GM12878 (cell line): ENCODE results near the gene ITGB2. TPM values are rescaled to one million over a fixed set of nuclear protein-coding genes. Genes with fewer than 3 reads are reported as not detected.

Experiments
- CUX1 ChIP-seq: IDR thresholded peaks from 2 replicates; pipeline ENCODE4 v1.6.1; 2012; ENCODE audit warnings: improper control_type of control experiment, low read depth, low read length; ENCODE audit not compliant: insufficient replicate concordance
- ZBTB4 ChIP-seq: fragments of 450-650 bp; formaldehyde crosslinking; IDR thresholded peaks from 2 replicates; pipeline ENCODE4 v1.4.0; 2022; ENCODE audit warnings: mild to moderate bottlenecking, moderate library complexity
- polyA plus RNA-seq, 11 experiments: library from polyadenylated mRNA; depleted of rRNA in 4 of 11; unstranded in 6 of 11; stranded (reverse) in 5 of 11; fragments of >200 nt; fragmentation: Nextera tagmentation in 4 of 11; fragmentation: Illumina TruSeq in 1 of 11; extraction: Ambion mirVana in 4 of 11; extraction: Trizol in 1 of 11; gene quantifications; 1 replicate in 1 of 11; 2 replicates in 10 of 11; pipeline versions ENCODE4 v1.2.1 to v1.2.3, GENCODE V29; 2011 to 2016; ENCODE audit warnings: inconsistent platforms in 2 of 11, missing spikeins in 2 of 11, low read depth in 1 of 11
- total RNA-seq, 4 experiments: library from RNA; depleted of rRNA in 3 of 4; stranded (reverse); fragments of >200 nt in 3 of 4; fragmentation: Illumina TruSeq in 1 of 4; extraction: Trizol in 1 of 4; gene quantifications; 2 replicates each; pipeline versions ENCODE4 v1.2.1 to v1.2.3, GENCODE V29; 2013 to 2021

The ITGB2 gene
- total and polyA plus RNA-seq, 10 of the 15 experiments (the other 5 are each of a cell fraction or from before 2014, with no cell fraction given): 8.0 to 172 (median 58.9) TPM

- TF ChIP-seq ZBTB4 (CRISPR knock-in tag) (no peak), CUX1 (peak; percentile 36)
Measured at GRCh38 chr21:44914176-44914874, 6.4 kb downstream of the ITGB2 start (continued).
